WTC11 (cell line): Measurements from ENCODE around the gene PAGE2.

Experiments
- ARID4B ChIP-seq: sonication (generic); formaldehyde crosslinking; IDR thresholded peaks from 2 replicates; pipeline ENCODE4 v1.8.0; 2023; ENCODE audit warnings: missing genetic modification reagents, mild to moderate bottlenecking, borderline replicate concordance
- CTCF ChIP-seq: fragments of 200-600 bp; IDR thresholded peaks from 2 replicates; pipeline ENCODE4 v1.8.0; 2022; ENCODE audit warnings: antibody characterized with exemption
- E2F4 ChIP-seq: sonication (generic); formaldehyde crosslinking; IDR thresholded peaks from 2 replicates; pipeline ENCODE4 v1.8.1; 2022; ENCODE audit warnings: low read depth, mild to moderate bottlenecking, moderate library complexity, missing genetic modification reagents, borderline replicate concordance
- ETV6 ChIP-seq: sonication (generic); formaldehyde crosslinking; IDR thresholded peaks from 2 replicates; pipeline ENCODE4 v1.8.1; 2022; ENCODE audit warnings: mild to moderate bottlenecking, missing genetic modification reagents
- FOXP4 ChIP-seq: sonication (generic); formaldehyde crosslinking; IDR thresholded peaks from 2 replicates; pipeline ENCODE4 v1.8.0; 2022; ENCODE audit warnings: mild to moderate bottlenecking, missing genetic modification reagents
- MYBL2 ChIP-seq: sonication (generic); formaldehyde crosslinking; IDR thresholded peaks from 2 replicates; pipeline ENCODE4 v1.8.1; 2023; ENCODE audit warnings: mild to moderate bottlenecking, moderate library complexity, missing genetic modification reagents
- NFE2L1 ChIP-seq: sonication (generic); formaldehyde crosslinking; IDR thresholded peaks from 2 replicates; pipeline ENCODE4 v1.8.1; 2023; ENCODE audit warnings: missing genetic modification reagents

- no peak for TF ChIP-seq E2F4 (CRISPR knock-in tag)
- no peak for TF ChIP-seq CTCF
- no peak for TF ChIP-seq ARID4B (CRISPR knock-in tag)
- TF ChIP-seq ETV6 (CRISPR knock-in tag): no peak
- no peak for TF ChIP-seq FOXP4 (CRISPR knock-in tag)
- no peak for TF ChIP-seq NFE2L1 (CRISPR knock-in tag)
- no peak for TF ChIP-seq MYBL2 (CRISPR knock-in tag)
Measured at GRCh38 chrX:55072286-55072685, 16.5 kb upstream of the PAGE2 start.
